SU-DHL-6 (cell line): ENCODE results near the gene MARS1.

Experiments
- CTCF ChIP-seq: fragments of 200-600 bp; sonication (generic); IDR thresholded peaks from one replicate; pipeline ENCODE4 v1.5.1; 2017; ENCODE audit warnings: antibody characterized with exemption, mild to moderate bottlenecking, low read length, moderate library complexity; ENCODE audit not compliant: insufficient read depth, poor library complexity, severe bottlenecking
- EZH2phosphoT487 ChIP-seq: fragments of 200-600 bp; sonication (generic), shearing (Covaris generic); conservative IDR thresholded peaks from 2 replicates; pipeline ENCODE4 v1.6.1; 2018; ENCODE audit warnings: mild to moderate bottlenecking, antibody characterized with exemption, low read length, moderate library complexity, mixed read lengths

- no peak for TF ChIP-seq CTCF
- no peak for TF ChIP-seq EZH2phosphoT487
Measured at GRCh38 chr12:57479043-57479375, 8.9 kb upstream of the MARS1 start.
